NCI-H510A treated with DMSO at 0.1 percent for 48 hours (cell line): Measurements from ENCODE around the gene MALRD1.
"Not testable (repeated sequence)": the region's sequence is repeated elsewhere in the genome, so short reads cannot be mapped to it uniquely, and the experiment has no call there.

Experiments
- DNase-seq: peaks from one replicate; lab custom pipeline; 2025; lab: John Stamatoyannopoulos, UW

Gene MALRD1

GRCh38 chr10:19498393-19499290, 450.0 kb downstream of the MALRD1 start:
- DNase-seq, result no peak

- DNase-seq, result no peak
Measured at GRCh38 chr10:19499291-19499770, 450.7 kb downstream of the MALRD1 start.

- no peak for DNase-seq
Measured at GRCh38 chr10:19500959-19501358, 452.4 kb downstream of the MALRD1 start.

- DNase-seq, result no peak
Measured at GRCh38 chr10:19505320-19506312, 457.0 kb downstream of the MALRD1 start.

GRCh38 chr10:19510005-19510732, 461.6 kb downstream of the MALRD1 start:
- DNase-seq, result not testable (repeated sequence)

GRCh38 chr10:19518109-19518508, 469.5 kb downstream of the MALRD1 start:
- no peak for DNase-seq

- no peak for DNase-seq
Measured at GRCh38 chr10:19518632-19519031, 470.0 kb downstream of the MALRD1 start.

GRCh38 chr10:19531324-19531723, 482.7 kb downstream of the MALRD1 start:
- DNase-seq, result no peak

- DNase-seq, result no peak
Measured at GRCh38 chr10:19532411-19532810, 483.8 kb downstream of the MALRD1 start.

GRCh38 chr10:19541299-19541698, 492.7 kb downstream of the MALRD1 start:
- DNase-seq, result no peak

- no peak for DNase-seq
Measured at GRCh38 chr10:19546224-19546623, 497.6 kb downstream of the MALRD1 start.

- no peak for DNase-seq
Measured at GRCh38 chr10:19549503-19549902, 500.9 kb downstream of the MALRD1 start.

GRCh38 chr10:19556666-19557065, 508.1 kb downstream of the MALRD1 start:
- no peak for DNase-seq

GRCh38 chr10:19561181-19561580, 512.6 kb downstream of the MALRD1 start:
- DNase-seq, result no peak

GRCh38 chr10:19563388-19564141, 515.0 kb downstream of the MALRD1 start:
- no peak for DNase-seq

- DNase-seq, result no peak
Measured at GRCh38 chr10:19570120-19570519, 521.5 kb downstream of the MALRD1 start.

- no peak for DNase-seq
Measured at GRCh38 chr10:19570991-19571390, 522.4 kb downstream of the MALRD1 start.

- DNase-seq, result no peak
Measured at GRCh38 chr10:19572056-19572455, 523.5 kb downstream of the MALRD1 start.

GRCh38 chr10:19576576-19576975, 528.0 kb downstream of the MALRD1 start:
- DNase-seq, result no peak

GRCh38 chr10:19577381-19577780, 528.8 kb downstream of the MALRD1 start:
- DNase-seq, result no peak

- no peak for DNase-seq
Measured at GRCh38 chr10:19577807-19578206, 529.2 kb downstream of the MALRD1 start.
